ENCODE results near the gene GAMT.
A peak's percentile ranks its signal among the peaks of the same experiment; 100 is the strongest.
"Not testable (repeated sequence)": the region's sequence is repeated elsewhere in the genome, so short reads cannot be mapped to it uniquely, and the experiment has no call there.

The GAMT gene

DNA sequence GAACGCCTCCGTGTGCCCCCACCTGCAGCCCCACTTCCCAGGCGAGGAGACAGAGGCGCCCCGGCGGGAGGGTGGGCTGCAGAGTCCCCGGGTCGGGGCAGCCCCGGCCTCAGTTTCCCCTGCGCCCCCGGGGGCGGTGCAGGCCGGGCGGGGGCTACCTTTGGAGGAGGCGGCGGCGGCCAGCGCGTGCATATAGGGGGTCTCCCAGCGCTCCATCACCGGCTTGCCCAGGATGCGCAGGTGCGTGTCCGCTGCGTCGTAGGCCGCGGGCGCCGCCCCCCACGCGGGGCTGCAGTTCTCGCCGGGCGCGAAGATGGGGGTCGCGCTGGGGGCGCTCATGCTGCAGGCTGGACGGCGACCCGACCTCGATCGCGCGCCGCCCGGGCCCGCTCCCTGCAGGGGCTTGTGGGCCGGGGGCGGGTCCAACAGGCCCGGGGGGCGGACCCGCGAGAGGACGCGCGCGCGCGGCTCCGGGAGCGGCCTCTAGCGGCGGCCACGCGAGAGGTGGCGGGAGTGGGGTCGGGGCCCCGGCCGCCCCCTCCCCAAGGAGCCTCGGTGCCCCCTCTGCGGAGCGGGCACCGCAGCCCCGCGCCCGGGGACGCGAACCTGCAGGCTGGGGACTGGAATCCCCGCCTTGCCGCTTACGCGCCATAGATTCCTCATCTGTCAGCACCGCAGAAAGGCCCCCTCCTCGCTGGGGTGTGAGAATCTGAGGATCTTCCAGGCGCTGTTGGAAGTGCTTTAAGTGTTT is at the start of gene GAMT:
Gene GAMT, minus strand, starts transcription at position 405 of the 751 bp plus-strand sequence. Its CDS starts 66 bp downstream, at position 339.
- peak; percentile 67 for DNase-seq

DNA sequence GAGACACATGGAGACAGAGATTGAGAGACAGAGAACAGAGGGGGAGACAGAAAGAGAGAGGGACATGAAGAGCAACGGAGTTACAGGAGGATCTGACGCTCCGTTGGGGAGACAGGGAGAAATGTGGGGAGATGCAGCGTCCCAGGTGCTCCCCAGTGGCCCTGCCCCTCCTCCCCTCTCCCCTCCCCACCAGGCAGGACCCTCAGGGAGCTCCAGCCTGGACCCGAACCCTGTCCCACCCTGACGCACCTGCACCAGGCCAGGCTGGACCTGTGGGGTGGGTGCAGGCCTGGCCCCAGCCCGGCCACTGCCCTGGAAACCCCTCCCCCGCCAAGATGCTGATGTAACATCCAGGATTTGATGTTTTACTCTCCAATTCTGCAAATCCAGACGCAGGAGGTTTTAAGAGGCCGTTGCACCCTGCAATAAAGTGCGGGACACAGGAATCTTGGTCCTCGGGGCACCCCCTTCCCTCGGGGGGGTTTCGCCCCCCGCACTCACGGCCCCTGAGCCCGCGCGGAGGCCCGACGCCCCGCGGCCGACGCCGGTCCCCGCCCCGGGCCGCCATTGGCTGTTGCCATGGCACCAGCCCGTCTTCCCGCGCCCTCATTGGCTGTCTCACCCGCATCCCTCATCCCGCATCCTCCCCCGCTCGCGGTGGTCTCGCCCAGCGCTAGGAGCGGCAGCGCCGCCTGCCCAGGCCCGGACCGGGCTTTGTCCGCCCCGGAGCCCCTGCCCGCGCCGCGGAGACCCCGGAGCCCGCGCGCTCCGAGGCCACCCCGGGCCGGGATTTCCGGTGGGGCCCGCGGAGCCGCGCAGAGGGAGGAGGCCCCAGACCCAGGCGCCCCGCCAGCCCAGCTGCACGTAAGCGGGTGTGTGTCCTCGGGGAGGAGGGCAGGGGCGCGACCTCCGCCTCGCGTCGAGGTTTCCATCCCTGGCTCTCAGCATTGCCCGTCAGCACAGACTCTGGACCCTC is 48.4 kb upstream of the GAMT start, which contains the start of gene APC2:
Gene APC2, plus strand, starts transcription at position 655 of the 976 bp plus-strand sequence. CDS start 2,881 bp downstream, outside the sequence.
- DNase-seq = peak; percentile 80

DNA sequence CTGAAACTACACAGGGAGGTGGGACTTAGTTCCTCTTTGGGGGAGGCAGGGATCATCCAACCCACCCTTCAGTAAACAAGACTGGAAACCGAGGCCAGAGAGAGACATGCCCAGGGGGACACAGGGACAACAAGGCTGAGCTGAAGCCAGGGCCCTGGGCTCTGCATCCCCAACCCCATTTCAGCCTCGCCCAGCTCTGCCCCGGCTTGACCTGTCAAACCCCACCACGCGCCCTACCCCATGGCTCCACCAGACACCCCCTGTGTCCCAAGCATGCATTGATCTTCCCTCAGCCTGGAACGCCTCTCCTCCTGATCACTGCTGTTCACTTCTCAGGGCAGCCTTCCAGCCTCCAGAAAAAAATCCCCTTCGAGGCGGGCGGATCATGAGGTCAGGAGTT is 46.6 kb upstream of the GAMT start:
- no peak for DNase-seq

DNA sequence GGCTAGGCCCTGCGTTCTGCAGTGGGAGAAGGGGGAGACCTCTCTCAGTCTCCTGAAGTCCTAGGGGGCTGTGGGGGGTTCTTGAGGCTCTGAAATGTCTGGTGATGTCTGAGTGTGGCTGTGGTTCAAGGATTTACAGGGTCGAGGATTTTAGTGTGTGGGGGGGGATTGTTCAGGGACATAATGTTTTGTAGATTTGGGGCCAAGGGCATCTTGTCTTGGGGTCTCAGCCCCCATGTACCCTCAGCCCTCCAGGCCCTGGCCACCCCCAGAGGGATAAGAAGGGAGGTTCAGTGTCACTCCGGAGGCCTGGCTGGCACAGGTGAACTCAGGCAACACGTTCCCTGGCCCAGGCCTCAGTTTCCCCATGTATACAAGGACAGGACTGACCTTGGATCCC is 46.2 kb upstream of the GAMT start:
- no peak for DNase-seq

DNA sequence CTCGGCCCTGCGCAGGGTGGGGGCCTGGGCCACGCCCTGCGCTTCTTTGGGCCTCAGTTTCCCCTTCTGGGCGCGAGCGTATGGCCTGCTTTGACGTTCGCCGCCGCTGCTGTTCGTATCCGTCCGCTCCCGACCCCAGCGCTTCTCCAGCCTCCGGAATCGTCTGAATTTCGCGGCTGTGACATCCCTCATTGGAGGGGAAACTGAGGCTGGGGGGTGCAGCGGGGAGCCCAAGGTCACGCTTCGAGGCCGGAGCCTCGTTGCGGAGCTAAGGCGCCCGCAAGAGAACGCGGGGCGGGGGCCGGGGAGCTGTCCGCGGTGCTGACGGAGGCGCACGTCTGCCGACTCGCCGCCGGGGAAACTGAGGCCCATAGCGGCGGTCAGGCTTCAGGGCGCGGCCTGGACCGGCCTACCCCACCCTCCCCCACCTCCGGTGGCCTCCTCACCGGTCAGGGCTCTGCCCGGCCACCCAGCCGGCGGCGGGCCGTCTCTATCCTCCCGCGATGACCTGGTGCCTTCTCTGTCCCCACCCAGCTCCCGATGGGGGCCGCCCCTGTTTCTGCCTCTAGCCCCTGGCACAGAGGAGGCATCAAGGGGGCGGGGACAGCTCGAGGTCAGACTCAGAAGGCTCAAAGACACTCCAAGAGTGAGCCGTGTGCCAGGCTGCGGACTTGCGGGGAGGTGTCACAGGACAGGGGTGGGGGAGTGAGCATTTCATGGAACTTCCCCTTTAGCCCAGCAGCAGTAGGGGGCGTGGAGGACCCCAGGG is 45.6 kb upstream of the GAMT start:
- DNase-seq = peak; percentile 44

DNA sequence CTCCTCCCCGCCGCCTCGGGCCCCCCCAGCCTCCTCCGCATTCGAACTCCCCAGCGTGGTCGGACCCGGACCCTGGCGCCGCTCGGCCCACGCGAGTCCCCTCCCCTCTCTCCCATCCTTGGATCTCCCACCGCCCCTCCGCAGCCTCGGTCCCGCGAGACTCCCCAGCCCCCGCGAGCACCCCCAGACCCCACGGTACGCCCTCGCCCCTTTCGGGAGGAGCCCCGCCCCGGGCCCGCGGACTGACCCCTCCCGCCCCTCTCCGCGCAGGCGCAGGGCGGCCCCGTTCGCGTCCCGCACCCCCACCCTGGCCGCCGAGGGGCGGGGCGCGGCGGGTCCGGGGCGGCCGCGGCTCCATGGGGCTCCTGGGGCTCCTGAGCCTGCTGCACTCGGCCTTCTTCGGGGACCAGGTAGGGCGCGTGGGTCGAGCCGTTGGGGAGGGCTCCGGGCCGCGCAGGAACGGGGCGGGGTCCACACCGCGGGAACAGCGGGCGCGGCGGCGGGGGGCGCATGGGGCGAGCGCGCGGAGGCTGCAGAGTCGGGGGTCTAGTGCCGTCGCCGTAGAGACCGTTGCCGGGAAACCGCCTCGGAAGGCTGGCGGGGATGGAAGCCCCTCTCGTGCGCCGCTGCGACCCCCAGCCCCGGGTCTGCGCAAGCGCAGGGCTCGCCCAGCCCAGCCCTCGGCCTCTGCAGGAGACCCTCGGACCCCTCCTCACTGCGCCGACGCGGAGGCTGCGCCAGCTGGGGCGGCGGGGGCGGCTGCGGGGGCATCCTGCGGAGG is 44.8 kb upstream of the GAMT start:
- peak; percentile 80 for DNase-seq

DNA sequence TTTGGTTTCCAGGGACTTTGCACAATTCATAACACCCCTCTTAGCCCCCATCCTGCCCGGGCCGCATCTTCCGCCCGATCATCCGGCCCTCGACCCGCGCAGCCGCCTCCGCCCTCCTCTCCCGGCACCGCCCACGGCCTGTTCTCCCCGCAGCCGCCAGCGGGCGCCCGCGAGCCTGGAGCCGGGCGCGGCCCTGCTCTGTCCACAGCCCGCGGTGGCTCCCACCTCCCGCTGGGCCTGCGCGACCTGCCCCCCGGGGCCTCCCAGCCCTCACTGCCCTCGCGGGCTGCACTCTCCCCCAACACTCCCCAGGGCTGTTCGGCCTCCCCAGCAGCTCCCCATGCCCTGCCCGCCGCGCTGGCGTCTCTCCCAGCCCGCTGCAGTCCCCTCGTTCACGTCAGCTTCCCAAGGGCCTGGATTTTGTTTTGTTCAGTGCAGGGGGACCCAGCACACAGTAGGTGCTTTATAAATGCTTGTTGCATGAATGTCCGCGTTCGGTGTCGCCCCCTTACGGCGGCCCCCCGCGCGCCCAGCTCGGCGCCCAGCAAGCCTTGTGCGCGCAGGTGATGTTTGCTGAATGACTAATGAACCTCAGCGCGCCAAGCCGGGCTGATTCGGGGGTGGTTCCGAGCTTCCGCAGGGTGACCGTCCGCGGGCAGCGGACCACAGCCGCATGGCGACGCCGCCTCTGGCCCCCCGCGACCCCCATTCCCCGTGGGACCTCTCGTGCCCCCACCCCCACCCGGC is 44.0 kb upstream of the GAMT start:
- peak; percentile 81 for DNase-seq

DNA sequence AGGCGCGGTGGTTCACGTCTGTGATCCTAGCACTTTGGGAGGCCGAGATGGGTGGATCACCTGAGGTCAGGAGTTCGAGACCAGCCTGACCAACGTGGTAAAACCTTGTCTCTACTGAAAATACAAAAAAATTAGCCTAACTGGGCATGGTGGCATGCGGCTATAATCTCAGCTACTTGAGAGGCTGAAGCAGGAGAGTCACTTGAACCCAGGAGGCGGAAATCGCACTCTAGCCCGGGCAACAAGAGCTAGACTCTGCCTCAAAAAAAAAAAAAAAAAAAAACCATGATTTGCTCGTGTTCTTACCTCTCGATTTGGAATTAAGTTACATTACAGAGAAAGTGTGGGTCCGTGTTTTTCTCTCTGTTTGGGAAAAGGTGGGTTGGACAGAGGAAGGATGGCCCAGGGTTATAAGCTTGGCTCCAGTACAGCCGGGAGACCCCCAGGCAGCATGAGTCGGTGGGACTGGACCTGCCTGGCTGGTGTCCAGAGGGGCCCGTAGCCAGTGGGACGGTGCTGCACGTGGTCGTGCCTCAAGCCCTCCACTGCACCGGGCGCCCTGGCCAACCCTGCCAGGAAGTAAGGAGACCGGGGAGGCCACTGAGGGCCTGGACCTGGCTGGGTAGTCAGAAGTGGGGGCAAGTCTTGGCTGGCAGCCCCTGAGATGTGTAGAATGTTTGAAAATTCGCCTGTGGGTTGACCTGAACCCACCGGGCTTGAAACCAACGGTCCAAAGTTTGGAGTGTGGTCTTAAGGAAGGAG is 40.5 kb upstream of the GAMT start:
- DNase-seq = no peak

DNA sequence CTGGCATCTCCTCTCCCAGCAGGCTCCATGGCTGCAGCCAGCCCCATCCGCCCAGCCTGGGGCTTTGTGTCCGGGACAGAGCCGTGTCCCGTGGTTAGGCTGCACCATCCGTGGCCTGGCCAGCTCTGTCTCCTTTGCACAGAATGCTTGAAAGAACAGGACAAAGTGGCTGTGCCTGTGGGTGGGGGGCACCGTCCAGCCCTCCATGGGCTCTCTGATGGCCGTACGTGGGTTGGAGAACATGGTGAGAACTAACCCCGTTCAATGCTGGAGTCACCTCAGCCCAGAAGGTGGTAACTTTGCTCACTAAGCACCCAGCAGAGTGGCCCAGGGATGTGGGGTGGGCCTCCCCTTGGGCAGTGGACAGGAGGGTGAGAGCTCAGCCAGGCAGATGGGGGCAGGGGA is 39.7 kb upstream of the GAMT start:
- no peak for DNase-seq

DNA sequence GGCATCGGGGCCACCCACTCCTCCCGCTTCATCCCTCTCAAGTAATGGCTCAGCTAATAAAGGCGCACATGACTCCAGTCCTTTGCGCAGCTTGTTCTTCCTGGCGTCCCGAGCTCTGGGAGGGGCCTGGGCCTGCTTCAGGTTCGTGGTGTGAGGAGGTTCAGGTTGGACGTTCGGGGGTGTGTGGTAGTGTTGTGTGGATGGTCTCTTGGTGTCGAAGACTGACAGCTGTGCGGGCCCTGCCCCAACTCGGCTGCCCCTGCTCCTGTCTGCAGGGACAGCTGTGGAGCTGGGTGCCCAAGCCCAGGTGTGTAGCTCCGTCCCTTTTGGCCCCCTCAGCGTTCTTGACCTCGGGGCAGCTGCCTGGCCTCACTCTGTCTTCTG is 39.1 kb upstream of the GAMT start:
- DNase-seq = no peak

DNA sequence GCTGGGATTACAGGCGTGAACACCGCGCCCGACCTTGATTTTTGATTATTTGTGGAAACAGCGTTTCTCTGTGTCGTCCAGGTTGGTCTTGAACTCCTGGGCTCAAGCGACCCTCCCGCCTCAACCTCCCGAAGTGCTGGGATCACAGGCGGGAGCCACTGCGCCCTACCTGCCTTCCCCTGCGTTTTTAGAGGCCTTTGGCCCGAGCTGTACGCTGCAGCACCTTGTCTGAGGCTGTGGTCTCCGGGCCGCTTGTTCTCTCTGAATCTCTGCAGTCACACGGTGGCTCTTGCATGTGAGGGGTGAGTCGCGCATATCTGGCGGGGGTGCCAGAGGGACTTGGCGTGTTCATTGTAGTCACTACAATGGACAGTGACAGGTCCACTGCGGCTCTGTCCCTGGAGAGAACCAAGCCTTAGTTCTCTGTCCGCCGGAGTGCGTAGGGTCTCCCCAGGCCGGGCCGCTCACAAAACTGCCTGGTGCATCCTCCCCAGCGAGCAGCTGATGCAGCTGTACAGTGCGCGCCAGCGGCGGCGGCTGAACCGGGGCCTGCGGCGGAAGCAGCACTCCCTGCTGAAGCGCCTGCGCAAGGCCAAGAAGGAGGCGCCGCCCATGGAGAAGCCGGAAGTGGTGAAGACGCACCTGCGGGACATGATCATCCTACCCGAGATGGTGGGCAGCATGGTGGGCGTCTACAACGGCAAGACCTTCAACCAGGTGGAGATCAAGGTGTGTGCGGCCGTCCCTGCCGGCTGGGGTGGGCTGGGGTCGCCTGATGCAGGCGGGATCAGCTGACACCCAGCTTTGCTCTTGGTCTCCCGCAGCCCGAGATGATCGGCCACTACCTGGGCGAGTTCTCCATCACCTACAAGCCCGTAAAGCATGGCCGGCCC is 38.4 kb upstream of the GAMT start:
- not testable (repeated sequence) for DNase-seq

DNA sequence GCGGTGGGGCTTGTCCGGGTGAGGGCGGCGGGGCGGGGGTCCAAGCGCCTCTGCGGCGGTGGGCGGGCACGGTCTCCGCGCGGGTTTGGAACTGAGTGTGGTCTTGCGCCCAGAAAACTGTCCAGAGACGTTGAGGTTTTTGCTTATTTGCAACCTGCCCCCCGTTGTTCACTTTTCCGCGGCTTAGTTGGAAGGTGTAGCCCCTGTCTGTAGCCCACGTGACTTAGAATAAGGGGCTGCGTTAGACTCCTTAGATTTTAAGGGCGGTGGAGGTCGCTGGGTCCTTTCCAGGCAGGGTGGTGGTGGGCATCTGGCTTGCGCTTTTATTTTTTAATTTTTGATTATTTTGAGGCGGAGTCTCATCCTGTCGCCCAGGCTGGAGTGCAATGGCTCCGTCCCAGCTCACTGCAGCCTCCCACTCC is 37.6 kb upstream of the GAMT start:
- no peak for DNase-seq

DNA sequence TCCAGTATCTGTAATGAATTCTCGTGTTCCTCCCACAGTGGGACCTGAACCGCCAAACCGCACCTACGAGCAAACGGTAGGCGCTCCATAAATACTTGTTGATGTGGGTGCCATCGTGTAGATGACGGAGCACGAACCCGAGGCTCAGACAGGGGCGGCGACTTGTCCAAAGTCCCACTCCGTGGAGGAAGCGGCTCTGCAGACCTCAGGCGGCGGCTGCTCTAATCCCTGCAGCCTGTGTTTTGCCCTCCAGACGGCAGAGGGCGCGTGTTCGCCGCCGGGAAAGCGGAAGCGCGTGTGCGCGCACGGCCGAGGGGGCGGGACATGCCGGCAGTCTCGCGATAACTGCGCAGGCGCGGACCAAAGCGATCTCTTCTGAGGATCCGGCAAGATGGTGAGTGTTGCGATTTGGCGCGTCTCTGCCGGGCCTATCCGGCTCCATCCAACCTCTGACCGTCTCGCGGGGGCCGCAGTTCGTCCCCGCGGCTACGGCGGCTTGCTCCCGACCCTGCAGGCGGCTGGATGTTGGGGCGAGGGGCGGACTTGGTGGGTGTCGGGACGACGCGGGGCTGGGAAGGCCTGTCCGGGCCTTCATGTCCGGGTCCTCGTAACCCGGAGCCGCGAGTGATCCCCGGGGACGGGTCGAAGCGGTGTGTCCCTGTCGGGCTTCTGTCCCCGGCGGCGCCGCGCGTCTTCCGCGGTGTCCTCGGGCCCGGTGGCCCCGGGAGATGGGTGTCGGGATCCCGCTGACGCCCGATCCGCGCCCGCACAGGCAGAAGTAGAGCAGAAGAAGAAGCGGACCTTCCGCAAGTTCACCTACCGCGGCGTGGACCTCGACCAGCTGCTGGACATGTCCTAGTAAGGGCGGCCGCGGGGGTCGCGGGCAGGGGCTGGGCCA is 36.9 kb upstream of the GAMT start, which contains the start of gene RPS15:
Gene RPS15, plus strand, starts transcription at position 362 of the 898 bp plus-strand sequence. Its CDS starts 30 bp downstream, at position 392.
- peak; percentile 95 for DNase-seq

DNA sequence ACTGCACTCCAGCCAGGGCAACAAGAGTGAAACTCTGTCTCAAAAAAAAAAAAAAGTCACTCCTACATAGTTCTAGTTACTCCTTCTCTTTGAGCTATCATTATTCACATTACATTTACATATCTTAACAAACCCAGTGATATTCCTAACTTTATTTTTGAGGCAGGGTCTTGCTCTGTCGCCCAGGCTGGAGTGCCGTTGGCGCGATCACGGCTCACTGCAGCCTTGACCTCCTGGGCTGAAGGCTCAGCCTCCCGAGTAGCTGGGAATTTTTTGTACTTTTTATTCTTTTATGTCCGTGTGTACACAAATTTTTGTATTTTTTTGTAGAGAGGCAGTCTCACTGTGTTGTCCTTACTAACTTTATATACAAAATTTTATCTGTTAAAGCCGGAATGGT is 36.3 kb upstream of the GAMT start:
- no peak for DNase-seq

DNA sequence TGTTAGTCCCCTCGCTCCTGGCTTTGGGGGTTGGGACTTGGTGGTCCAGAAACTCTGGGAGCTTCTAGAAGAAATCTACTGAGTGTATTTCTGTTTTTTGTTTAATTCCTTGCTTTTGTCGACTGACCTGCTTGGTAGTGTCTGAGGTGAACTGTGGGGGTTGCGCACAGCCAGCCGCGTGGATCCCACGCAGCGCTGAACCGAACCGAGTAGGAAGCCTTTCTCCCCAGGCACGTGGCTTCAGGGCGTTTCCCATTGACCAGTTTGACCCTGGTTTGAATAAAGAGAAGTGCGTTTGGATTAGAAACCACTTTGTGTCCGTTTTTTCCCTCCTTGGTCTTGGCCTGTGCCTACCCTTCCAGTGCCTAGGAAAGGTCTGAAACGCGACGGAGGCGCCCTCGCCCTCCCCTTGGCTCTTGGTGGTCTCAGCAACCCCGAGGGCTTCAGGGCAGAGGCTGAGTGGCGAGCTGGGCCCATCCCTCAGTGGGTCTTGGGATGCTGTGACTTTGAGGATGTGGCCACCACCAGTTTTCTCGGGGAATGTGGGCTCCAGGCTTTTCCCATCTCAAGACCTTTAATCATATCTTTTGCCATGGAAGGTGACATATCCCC is 34.1 kb upstream of the GAMT start:
- no peak for DNase-seq

DNA sequence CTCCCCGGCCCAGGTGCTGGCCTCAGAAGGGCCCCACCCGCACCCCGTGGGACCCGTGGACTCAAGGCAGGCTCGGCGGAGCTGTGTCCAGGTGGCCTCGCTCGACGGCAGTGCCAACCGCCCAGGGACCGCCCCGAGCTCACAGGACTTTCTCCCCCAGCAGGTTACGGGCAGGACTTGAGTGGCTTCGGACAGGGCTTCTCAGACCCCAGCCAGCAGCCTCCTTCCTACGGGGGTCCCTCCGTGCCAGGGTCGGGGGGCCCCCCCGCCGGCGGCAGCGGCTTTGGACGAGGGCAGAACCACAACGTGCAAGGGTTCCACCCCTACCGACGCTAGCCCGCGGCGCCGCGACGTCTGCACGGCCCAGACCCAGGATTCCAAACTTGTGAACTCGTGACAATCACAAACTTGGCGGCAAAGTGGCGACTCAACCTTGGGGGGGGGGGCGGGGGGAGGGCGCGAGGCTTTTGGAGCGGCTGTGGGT is 33.3 kb upstream of the GAMT start:
- DNase-seq = no peak

DNA sequence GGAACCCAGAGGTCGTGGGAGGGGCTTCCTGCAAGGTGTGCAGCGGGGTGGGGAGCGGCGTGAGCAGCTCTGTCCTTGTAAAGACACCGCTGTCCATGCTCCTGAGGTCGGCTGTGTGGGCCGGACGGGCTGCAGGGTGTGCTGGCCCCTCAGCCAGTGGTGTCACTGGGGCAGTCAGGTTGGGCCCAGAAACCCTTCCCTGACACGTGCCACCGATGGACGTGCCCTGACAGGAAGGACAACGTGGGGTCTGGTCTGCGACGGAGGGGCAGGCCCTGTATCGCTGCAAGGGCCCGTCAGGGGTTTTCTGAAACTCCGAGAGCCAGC is 32.7 kb upstream of the GAMT start:
- no peak for DNase-seq

Data from DMS53 (cell line).